GM23338 (cell line): ENCODE data around the gene LCE1E. TPM values are rescaled to one million over a fixed set of nuclear protein-coding genes. Genes with fewer than 3 reads are reported as not detected.

Source experiments
- CREB1 ChIP-seq: fragments of 250-450 bp; sonication (Bioruptor Pico); IDR thresholded peaks from 2 replicates; pipeline ENCODE4 v1.5.0; 2020; ENCODE audit warnings: low read depth, mild to moderate bottlenecking, moderate library complexity
- CTCF ChIP-seq, 2 experiments: fragments of 200-600 bp in 1 of 2; sonication (generic) in 1 of 2; conservative IDR thresholded peaks; 2 replicates each; pipeline versions ENCODE4 v1.5.1 to v1.6.1; 2016 to 2017; ENCODE audit warnings: antibody characterized with exemption in 2 of 2, low read depth in 2 of 2, mild to moderate bottlenecking in 2 of 2, moderate library complexity in 1 of 2
- ETS1 ChIP-seq: IDR thresholded peaks from 2 replicates; pipeline ENCODE4 v1.6.1; 2016; ENCODE audit warnings: antibody characterized with exemption
- EZH2 ChIP-seq: fragments of 200-600 bp; sonication (generic); IDR thresholded peaks from one replicate; pipeline ENCODE4 v1.8.0; 2017; ENCODE audit warnings: antibody characterized with exemption, mild to moderate bottlenecking, low read depth; ENCODE audit not compliant: unreplicated experiment
- NANOG ChIP-seq: IDR thresholded peaks from 2 replicates; pipeline ENCODE4 v1.6.1; 2016; ENCODE audit warnings: antibody characterized with exemption, borderline replicate concordance
- POLR2AphosphoS5 ChIP-seq: IDR thresholded peaks from 2 replicates; pipeline ENCODE4 v1.6.1; 2016; ENCODE audit warnings: antibody characterized with exemption, low read depth
- STAT1 ChIP-seq: IDR thresholded peaks from one replicate; pipeline ENCODE4 v1.6.1; 2016; ENCODE audit warnings: antibody characterized with exemption; ENCODE audit not compliant: unreplicated experiment
- ZNF331 ChIP-seq: fragments of 250-450 bp; sonication (Bioruptor Pico); IDR thresholded peaks from 2 replicates; pipeline ENCODE4 v1.5.0; 2020; ENCODE audit warnings: low read depth, mild to moderate bottlenecking, moderate library complexity
- ZNF462 ChIP-seq: fragments of 250-450 bp; sonication (Bioruptor Pico); IDR thresholded peaks from 2 replicates; pipeline ENCODE4 v1.5.0; 2020; ENCODE audit warnings: mild to moderate bottlenecking, moderate library complexity
- polyA plus RNA-seq: library from polyadenylated mRNA; unstranded; fragments of >200 nt; fragmentation: Nextera tagmentation; extraction: Ambion mirVana; gene quantifications from 2 replicates; pipeline ENCODE4 v1.2.1, GENCODE V29; 2016
- total RNA-seq: library from RNA; depleted of rRNA; stranded (reverse); fragments of >200 nt; shearing (Covaris generic); gene quantifications from 2 replicates; pipeline ENCODE4 v1.2.3, GENCODE V29; 2014

The LCE1E gene
- total and polyA plus RNA-seq, 2 experiments from 2014 or later = not detected

- no peak for TF ChIP-seq ZNF462
- TF ChIP-seq EZH2 = no peak
- no peak for TF ChIP-seq CREB1 (CRISPR knock-in tag)
- no peak for TF ChIP-seq ETS1
- no peak for TF ChIP-seq NANOG
- no peak for TF ChIP-seq CTCF (conservative IDR thresholded peaks at IDR 0.05; ENCODE audit: low read depth in 2 of 2)
- no peak for TF ChIP-seq ZNF331
- TF ChIP-seq POLR2AphosphoS5 = no peak
- no peak for TF ChIP-seq STAT1
Observed at GRCh38 chr1:152757747-152758146, 28.3 kb upstream of the LCE1E start, which contains the start of gene KPRP (continued).
